ENCODE results near the gene TMEM178A.

DNA sequence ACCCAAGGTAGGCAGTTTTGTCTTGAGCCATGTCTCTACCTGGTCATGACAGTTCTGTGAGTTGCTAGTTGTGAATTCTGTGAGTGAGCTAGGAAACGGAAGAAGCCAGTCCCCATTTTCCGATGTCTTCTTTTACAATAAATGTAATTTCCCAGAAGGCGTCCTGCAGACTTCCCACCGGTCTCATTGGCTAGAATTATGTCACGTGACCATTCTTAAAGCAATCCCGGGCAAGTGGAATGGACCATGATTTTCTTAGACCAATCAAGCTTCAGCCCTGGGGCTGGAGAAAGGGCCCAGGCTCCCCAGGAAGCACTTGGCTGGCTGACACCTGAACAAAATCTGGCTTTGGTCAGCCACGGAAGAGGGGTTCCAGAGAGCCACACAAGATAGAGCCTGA is 10.6 kb downstream of the TMEM178A start:
- TF ChIP-seq CTCF (IDR thresholded peaks at IDR 0.05) (no peak), POLR2A (IDR thresholded peaks at IDR 0.05) (no peak)
